HCT116 (cell line): Measurements from ENCODE around the gene DLEU7. TPM values are rescaled to one million over a fixed set of nuclear protein-coding genes. Genes with fewer than 3 reads are reported as not detected.

ENCODE experiments used
- ATAC-seq: fragments of 200-7000 bp; cut with Tn5 transposase; 2 replicates; pipeline ENCODE4 v1.9.1; 2020; ENCODE audit warnings: mild to moderate bottlenecking, moderate library complexity
- BruUV-seq: library from RNA; stranded (reverse); fragments of 400-500 nt; replicated peaks from 2 replicates; lab custom pipeline; 2021; lab: Mats Ljungman, UMichigan
- CTCF ChIA-PET: fragments of 300-600 bp; sonication (Branson Sonifier 250); formaldehyde crosslinking; loops from one replicate; lab custom pipeline; 2021; ENCODE audit warnings: antibody characterized with exemption; lab: Charles Lee
- POLR2A ChIA-PET: fragments of 300-600, 350-600 bp; sonication (Branson Sonifier 250); formaldehyde crosslinking; loops from one replicate; lab custom pipeline; 2021; ENCODE audit warnings: antibody characterized with exemption; lab: Charles Lee
- RAD21 ChIA-PET, 2 experiments: fragments of 300-600 bp; sonication (Branson Sonifier 250); formaldehyde crosslinking; loops; one replicate each; lab custom pipeline; 2023; ENCODE audit warnings: low total read pairs in 2 of 2; ENCODE audit not compliant: uncharacterized antibody in 2 of 2, unreplicated experiment in 2 of 2, low non-redundant PET in 1 of 2; lab: Charles Lee
- DNase-seq: peaks from one replicate; pipeline ENCODE4 v3.0.0-alpha.2; 2010; ENCODE audit warnings: low read depth, low spot score
- H2AFZ ChIP-seq: fragments of 200-600 bp; shearing (Covaris generic), sonication (generic); 2 replicates; pipeline ENCODE4 v1.6.1; 2017; ENCODE audit warnings: low read depth, mixed run types, mixed read lengths, antibody characterized with exemption, low read length; ENCODE audit not compliant: poor library complexity, severe bottlenecking
- H3K27ac ChIP-seq: 2 replicates; pipeline ENCODE4 v1.5.1; 2012; ENCODE audit warnings: low read depth, low read length
- H3K27me3 ChIP-seq: fragments of 200-600 bp; sonication (generic); 2 replicates; pipeline ENCODE4 v1.6.1; 2016; ENCODE audit warnings: mixed run types, low read length, mixed read lengths; ENCODE audit not compliant: insufficient read depth
- H3K36me3 ChIP-seq, 2 experiments: fragments of 200-500 bp in 1 of 2; fragments of 200-600 bp in 1 of 2; sonication (Bioruptor generic) in 1 of 2; sonication (generic) in 1 of 2; 2 replicates each; pipeline versions ENCODE4 v1.5.1 to v1.6.1; 2014 to 2016; ENCODE audit warnings: low read length in 2 of 2, inconsistent platforms in 1 of 2, mixed read lengths in 1 of 2, mixed run types in 1 of 2; ENCODE audit not compliant: insufficient read depth in 2 of 2, control insufficient read depth in 1 of 2
- H3K4me1 ChIP-seq, 2 experiments: fragments of 200-600 bp in 1 of 2; sonication (generic) in 1 of 2; 2 replicates each; pipeline versions ENCODE4 v1.5.1 to v1.6.1; 2012 to 2017; ENCODE audit warnings: low read length in 2 of 2, inconsistent platforms in 1 of 2, mild to moderate bottlenecking in 1 of 2, mixed read lengths in 1 of 2, mixed run types in 1 of 2, moderate library complexity in 1 of 2; ENCODE audit not compliant: insufficient read depth in 2 of 2, control insufficient read depth in 1 of 2
- H3K4me2 ChIP-seq: fragments of 200-600 bp; sonication (generic); 2 replicates; pipeline ENCODE4 v1.6.1; 2017; ENCODE audit warnings: mixed run types, low read length, mixed read lengths
- H3K4me3 ChIP-seq, 2 experiments: fragments of 200-600 bp in 1 of 2; sonication (generic) in 1 of 2; replicated peaks in 1 of 2; 2 replicates each; pipeline ENCODE4 v1.5.1; 2011 to 2016; ENCODE audit warnings: low read length in 2 of 2, control low read depth in 1 of 2, low read depth in 1 of 2, mild to moderate bottlenecking in 1 of 2, mixed read lengths in 1 of 2, mixed run types in 1 of 2
- H3K79me2 ChIP-seq: fragments of 200-600 bp; sonication (generic); 2 replicates; pipeline ENCODE4 v1.6.1; 2017; ENCODE audit warnings: mild to moderate bottlenecking, mixed run types, low read length, moderate library complexity, mixed read lengths; ENCODE audit not compliant: insufficient read depth
- H3K9ac ChIP-seq: fragments of 200-600 bp; sonication (generic); 2 replicates; pipeline ENCODE4 v1.6.1; 2016; ENCODE audit warnings: low read length, mixed read lengths
- H3K9me2 ChIP-seq: fragments of 200-600 bp; sonication (generic), shearing (Covaris generic); 2 replicates; pipeline ENCODE4 v1.6.1; 2017; ENCODE audit warnings: mixed run types, mild to moderate bottlenecking, moderate library complexity; ENCODE audit not compliant: insufficient read depth
- H3K9me3 ChIP-seq, 2 experiments: fragments of 200-500 bp in 1 of 2; fragments of 200-600 bp in 1 of 2; sonication (Bioruptor generic) in 1 of 2; sonication (generic) in 1 of 2; 2 replicates each; pipeline ENCODE4 v1.6.1; 2014 to 2017; ENCODE audit warnings: low read length in 2 of 2, mixed read lengths in 2 of 2, inconsistent platforms in 1 of 2, low read depth in 1 of 2, mild to moderate bottlenecking in 1 of 2, mixed run types in 1 of 2, moderate library complexity in 1 of 2; ENCODE audit not compliant: control insufficient read depth in 1 of 2, insufficient read depth in 1 of 2
- H4K20me1 ChIP-seq: fragments of 200-600 bp; sonication (generic), shearing (Covaris generic); 2 replicates; pipeline ENCODE4 v1.6.1; 2017; ENCODE audit warnings: mixed run types, mild to moderate bottlenecking, moderate library complexity; ENCODE audit not compliant: insufficient read depth
- CTCF ChIP-seq, 3 experiments: fragments of 200-600 bp in 1 of 3; sonication (generic) in 1 of 3; IDR thresholded peaks in 2 of 3; conservative IDR thresholded peaks in 1 of 3; 2 replicates each; pipeline ENCODE4 v1.5.1; 2012 to 2017; ENCODE audit warnings: low read depth in 2 of 3, low read length in 2 of 3, antibody characterized with exemption in 1 of 3, borderline replicate concordance in 1 of 3, control low read depth in 1 of 3, mild to moderate bottlenecking in 1 of 3, mixed read lengths in 1 of 3, mixed run types in 1 of 3, moderate library complexity in 1 of 3; ENCODE audit not compliant: insufficient read depth in 1 of 3
- ELF1 ChIP-seq: IDR thresholded peaks from 2 replicates; pipeline ENCODE4 v1.6.1; 2012; ENCODE audit warnings: low read depth, borderline replicate concordance
- EZH2 ChIP-seq: fragments of 200-600 bp; sonication (generic); IDR thresholded peaks from 2 replicates; pipeline ENCODE4 v1.6.1; 2017; ENCODE audit warnings: antibody characterized with exemption, mixed run types
- EZH2phosphoT487 ChIP-seq: fragments of 200-600 bp; IDR thresholded peaks from 2 replicates; pipeline ENCODE4 v1.6.1; 2018; ENCODE audit warnings: antibody characterized with exemption, borderline replicate concordance
- FOSL1 ChIP-seq: IDR thresholded peaks from 2 replicates; pipeline ENCODE4 v1.6.1; 2012; ENCODE audit warnings: low read depth
- JUND ChIP-seq: IDR thresholded peaks from 2 replicates; pipeline ENCODE4 v1.6.1; 2012
- MAX ChIP-seq: IDR thresholded peaks from 2 replicates; pipeline ENCODE4 v1.6.1; 2012
- RAD21 ChIP-seq: IDR thresholded peaks from 2 replicates; pipeline ENCODE4 v1.6.1; 2012; ENCODE audit warnings: low read depth, mild to moderate bottlenecking
- SIN3A ChIP-seq: IDR thresholded peaks from 2 replicates; pipeline ENCODE4 v1.6.1; 2012; ENCODE audit warnings: low read depth
- SRF ChIP-seq: IDR thresholded peaks from 2 replicates; pipeline ENCODE4 v1.6.1; 2012; ENCODE audit warnings: low read depth
- TCF7L2 ChIP-seq: IDR thresholded peaks from 2 replicates; pipeline ENCODE4 v1.7.0; 2011; ENCODE audit warnings: borderline replicate concordance, inconsistent platforms; ENCODE audit not compliant: insufficient read depth, insufficient read length; ENCODE audit errors: extremely low read depth
- YY1 ChIP-seq: IDR thresholded peaks from 2 replicates; pipeline ENCODE4 v1.6.1; 2011; ENCODE audit warnings: low read length, low read depth, moderate library complexity, mild to moderate bottlenecking; ENCODE audit not compliant: insufficient replicate concordance; ENCODE audit errors: extremely low read depth
- ZNF274 ChIP-seq: fragments of 200-500 bp; sonication (Bioruptor generic); IDR thresholded peaks from 2 replicates; pipeline ENCODE4 v1.6.1; 2014; ENCODE audit warnings: mild to moderate bottlenecking, low read depth, low read length, inconsistent platforms
- intact Hi-C: fragments of 100-400 bp; cut with micrococcal nuclease; formaldehyde crosslinking; loops from 2 replicates; pipeline ENCODE4 v1.10.0; 2022
- total RNA-seq: library from RNA; stranded (reverse); gene quantifications from one replicate; pipeline ENCODE4 v1.2.1, GENCODE V29; 2021; ENCODE audit not compliant: unreplicated experiment
- TF ChIP-seq, protein P1 (sequence below): IDR thresholded peaks from 2 replicates; pipeline ENCODE4 v1.6.1; 2012
- TF ChIP-seq, protein P2 (sequence below): IDR thresholded peaks from 2 replicates; pipeline ENCODE4 v1.6.1; 2012; ENCODE audit warnings: low read depth

DLEU7 gene
- total RNA-seq, 1 experiment from 2014 or later: not detected

DNA sequence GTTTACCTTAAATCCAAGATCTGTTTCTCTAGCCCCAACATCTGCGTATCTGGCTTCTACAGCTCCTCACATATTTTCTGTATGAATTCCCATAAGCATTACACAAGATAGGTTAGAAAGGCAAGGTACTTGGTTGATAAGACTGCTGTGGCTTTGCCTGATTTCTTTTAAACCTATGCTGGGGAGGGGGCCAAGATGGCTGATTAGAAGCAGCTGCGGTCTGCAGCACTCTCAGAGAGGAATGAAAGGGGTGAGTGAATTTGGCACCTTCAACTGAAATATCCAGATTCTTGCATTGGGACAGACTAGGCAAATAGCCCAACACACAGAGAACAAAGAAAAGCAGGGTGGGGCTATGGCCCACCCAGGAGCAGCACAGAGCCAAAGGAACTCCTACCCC is 12.2 kb upstream of the DLEU7 start:
- CTCF ChIA-PET: no interaction called here
- Histone ChIP-seq H3K4me3 (no peak overlapping the region), H3K9me2 (no peaks in the 10 kb centered on the region), H3K4me1 (no peaks in the 10 kb centered on the region), H3K9me3 (no peaks in the 10 kb centered on the region), H2AFZ (no peak overlapping the region), H3K27me3 (no peaks in the 10 kb centered on the region), H3K27ac (no peak overlapping the region), H3K9ac (no peak overlapping the region), H3K79me2 (no peaks in the 10 kb centered on the region), H3K4me2 (no peak overlapping the region), H3K36me3 (no peaks in the 10 kb centered on the region), H4K20me1 (no peaks in the 10 kb centered on the region)
- no peak for DNase-seq
- POLR2A ChIA-PET: no interaction called here
- no peak for TF ChIP-seq YY1
- TF ChIP-seq EZH2phosphoT487: no peak
- no peak for TF ChIP-seq SIN3A
- TF ChIP-seq SRF: no peak
- no peak for TF ChIP-seq MAX
- no peak for TF ChIP-seq CTCF (IDR thresholded peaks at IDR 0.05 in 2 of 3, conservative IDR thresholded peaks at IDR 0.05 in 1 of 3; ENCODE audit: borderline replicate concordance in 1 of 3, insufficient read depth in 1 of 3, low read depth in 2 of 3, low read length in 2 of 3)
- TF ChIP-seq EZH2: no peak
- TF ChIP-seq, protein P1, sequence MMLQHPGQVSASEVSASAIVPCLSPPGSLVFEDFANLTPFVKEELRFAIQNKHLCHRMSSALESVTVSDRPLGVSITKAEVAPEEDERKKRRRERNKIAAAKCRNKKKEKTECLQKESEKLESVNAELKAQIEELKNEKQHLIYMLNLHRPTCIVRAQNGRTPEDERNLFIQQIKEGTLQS: no peak
- no peak for TF ChIP-seq FOSL1
- no peak for TF ChIP-seq ZNF274
- TF ChIP-seq JUND: no peak
- no peak for TF ChIP-seq TCF7L2
- no peak for TF ChIP-seq RAD21
- TF ChIP-seq ELF1: no peak
- TF ChIP-seq, protein P2, sequence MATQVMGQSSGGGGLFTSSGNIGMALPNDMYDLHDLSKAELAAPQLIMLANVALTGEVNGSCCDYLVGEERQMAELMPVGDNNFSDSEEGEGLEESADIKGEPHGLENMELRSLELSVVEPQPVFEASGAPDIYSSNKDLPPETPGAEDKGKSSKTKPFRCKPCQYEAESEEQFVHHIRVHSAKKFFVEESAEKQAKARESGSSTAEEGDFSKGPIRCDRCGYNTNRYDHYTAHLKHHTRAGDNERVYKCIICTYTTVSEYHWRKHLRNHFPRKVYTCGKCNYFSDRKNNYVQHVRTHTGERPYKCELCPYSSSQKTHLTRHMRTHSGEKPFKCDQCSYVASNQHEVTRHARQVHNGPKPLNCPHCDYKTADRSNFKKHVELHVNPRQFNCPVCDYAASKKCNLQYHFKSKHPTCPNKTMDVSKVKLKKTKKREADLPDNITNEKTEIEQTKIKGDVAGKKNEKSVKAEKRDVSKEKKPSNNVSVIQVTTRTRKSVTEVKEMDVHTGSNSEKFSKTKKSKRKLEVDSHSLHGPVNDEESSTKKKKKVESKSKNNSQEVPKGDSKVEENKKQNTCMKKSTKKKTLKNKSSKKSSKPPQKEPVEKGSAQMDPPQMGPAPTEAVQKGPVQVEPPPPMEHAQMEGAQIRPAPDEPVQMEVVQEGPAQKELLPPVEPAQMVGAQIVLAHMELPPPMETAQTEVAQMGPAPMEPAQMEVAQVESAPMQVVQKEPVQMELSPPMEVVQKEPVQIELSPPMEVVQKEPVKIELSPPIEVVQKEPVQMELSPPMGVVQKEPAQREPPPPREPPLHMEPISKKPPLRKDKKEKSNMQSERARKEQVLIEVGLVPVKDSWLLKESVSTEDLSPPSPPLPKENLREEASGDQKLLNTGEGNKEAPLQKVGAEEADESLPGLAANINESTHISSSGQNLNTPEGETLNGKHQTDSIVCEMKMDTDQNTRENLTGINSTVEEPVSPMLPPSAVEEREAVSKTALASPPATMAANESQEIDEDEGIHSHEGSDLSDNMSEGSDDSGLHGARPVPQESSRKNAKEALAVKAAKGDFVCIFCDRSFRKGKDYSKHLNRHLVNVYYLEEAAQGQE: no peak
- intact Hi-C loops: no loop called here
- no peak for ATAC-seq
- BruUV-seq: no TSS peak
- RAD21 ChIA-PET: no interaction called here
